ENCODE data around the gene RPL9.

The RPL9 gene

DNA sequence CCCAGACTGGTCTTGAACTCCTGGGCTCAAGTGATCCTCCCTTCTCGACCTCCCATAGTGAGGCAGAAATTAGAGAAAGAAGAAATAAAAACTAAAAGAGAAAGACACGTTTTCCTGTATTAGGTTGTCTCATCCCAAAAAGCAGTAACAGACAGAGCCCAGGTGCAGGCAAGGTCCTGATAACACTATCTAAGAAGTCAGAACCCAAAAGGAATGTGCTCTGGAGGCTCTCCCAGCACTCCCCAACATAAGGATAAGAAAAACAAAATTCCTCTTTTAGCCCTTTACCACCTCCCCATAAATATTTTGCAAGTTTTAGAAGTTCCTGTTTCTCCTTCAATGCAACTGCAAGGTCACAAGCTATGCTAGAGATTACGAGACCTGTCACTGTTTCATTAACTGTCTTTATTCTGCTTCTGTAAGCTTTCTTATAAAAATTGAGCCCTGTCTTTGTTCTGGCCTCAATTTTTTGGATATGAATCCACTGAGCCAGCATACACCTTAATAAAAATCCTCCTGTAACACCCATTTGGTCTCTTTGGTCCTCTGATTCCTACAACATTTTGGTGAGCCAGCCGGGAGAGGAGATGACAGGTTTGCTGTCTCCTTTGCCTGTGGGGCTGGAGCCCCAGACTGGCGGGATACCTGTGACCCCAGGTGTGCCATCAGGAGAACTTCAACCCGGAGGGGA lies 26.0 kb upstream of the RPL9 start:
- H3K27me3 ChIP-seq (replicated peaks; ENCODE audit: control insufficient read depth, insufficient read depth, low read length): no peaks in the 10 kb centered on the region
- TF ChIP-seq, protein P1, sequence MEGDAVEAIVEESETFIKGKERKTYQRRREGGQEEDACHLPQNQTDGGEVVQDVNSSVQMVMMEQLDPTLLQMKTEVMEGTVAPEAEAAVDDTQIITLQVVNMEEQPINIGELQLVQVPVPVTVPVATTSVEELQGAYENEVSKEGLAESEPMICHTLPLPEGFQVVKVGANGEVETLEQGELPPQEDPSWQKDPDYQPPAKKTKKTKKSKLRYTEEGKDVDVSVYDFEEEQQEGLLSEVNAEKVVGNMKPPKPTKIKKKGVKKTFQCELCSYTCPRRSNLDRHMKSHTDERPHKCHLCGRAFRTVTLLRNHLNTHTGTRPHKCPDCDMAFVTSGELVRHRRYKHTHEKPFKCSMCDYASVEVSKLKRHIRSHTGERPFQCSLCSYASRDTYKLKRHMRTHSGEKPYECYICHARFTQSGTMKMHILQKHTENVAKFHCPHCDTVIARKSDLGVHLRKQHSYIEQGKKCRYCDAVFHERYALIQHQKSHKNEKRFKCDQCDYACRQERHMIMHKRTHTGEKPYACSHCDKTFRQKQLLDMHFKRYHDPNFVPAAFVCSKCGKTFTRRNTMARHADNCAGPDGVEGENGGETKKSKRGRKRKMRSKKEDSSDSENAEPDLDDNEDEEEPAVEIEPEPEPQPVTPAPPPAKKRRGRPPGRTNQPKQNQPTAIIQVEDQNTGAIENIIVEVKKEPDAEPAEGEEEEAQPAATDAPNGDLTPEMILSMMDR (IDR thresholded peaks at IDR 0.05; ENCODE audit: insufficient read depth, low read length, poor library complexity, severe bottlenecking): no peak
- H3K4me3 ChIP-seq (replicated peaks; ENCODE audit: low read depth, low read length): no peak overlapping the region
- DNase-seq (ENCODE audit: extremely low read depth, insufficient read length): no peak
- no peaks in the 10 kb centered on the region for H3K36me3 ChIP-seq (ENCODE audit: control insufficient read depth, insufficient read depth, low read length)

DNA sequence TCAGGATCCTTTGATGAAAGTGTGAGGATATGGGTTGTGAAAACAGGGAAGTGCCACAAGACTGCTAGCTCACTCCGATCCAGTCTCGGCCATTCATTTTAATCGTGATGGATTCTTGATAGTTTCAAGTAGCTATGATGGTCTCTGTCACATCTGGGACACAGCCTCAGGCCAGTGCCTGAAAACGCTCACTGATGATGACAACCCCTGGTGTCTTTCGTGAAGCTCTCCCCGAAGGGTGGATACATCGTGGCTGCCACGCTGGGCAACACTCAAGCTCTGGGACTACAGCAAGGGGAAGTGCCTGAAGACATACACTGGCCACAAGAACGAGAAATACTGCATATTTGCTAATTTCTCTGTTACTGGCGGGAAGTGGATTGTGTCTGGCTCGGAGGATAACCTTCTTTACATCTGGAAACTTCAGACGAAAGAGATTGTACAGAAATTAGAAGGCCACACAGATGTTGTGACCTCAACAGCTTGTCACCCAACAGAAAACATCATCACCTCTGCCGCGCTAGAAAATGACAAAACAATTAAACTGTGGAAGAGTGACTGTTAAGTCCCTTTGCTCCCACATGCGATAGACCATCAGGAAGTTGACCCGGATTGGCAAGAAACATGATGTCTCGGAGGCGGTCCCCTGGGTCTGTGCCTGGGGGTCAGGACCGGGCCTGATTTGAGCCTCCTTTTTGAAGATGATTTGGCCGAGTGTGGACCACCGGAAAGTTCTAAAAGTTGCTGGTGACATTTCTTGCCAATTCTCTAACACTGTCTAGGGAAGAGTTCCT lies 22.4 kb upstream of the RPL9 start:
- DNase-seq (ENCODE audit: extremely low read depth, insufficient read length): no peak
- TF ChIP-seq, protein P1 (IDR thresholded peaks at IDR 0.05; ENCODE audit: insufficient read depth, low read length, poor library complexity, severe bottlenecking): no peak
- Histone ChIP-seq H3K36me3 (ENCODE audit: control insufficient read depth, insufficient read depth, low read length) (0 out of 2 replicates have a peak, but pooled peaks cover 3% of the 10 kb centered on the region), H3K27me3 (replicated peaks; ENCODE audit: control insufficient read depth, insufficient read depth, low read length) (no peaks in the 10 kb centered on the region), H3K4me3 (replicated peaks; ENCODE audit: low read depth, low read length) (no peak overlapping the region)

DNA sequence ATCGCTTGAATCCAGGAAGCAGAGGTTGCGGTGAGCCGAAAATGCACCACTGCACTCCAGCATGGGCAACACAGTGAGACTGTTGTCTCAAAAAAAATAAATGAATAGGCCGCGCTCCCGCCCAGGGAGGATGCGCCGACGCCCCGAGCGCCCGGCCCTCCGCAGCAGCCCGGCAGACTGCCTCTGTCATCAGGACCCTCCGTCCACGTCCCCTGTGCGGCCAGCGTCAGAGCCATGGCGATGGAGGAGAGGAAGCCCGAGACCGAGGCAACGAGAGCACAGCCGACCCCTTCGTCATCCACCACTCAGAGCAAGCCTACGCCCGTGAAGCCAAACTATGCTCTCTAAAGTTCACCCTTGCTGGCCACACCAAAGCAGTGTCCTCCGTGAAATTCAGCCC lies 21.5 kb upstream of the RPL9 start:
- Histone ChIP-seq H3K36me3 (ENCODE audit: control insufficient read depth, insufficient read depth, low read length) (0 out of 2 replicates have a peak, but pooled peaks cover 3% of the 10 kb centered on the region), H3K27me3 (replicated peaks; ENCODE audit: control insufficient read depth, insufficient read depth, low read length) (no peaks in the 10 kb centered on the region), H3K4me3 (replicated peaks; ENCODE audit: low read depth, low read length) (no peak overlapping the region)
- TF ChIP-seq, protein P1 (IDR thresholded peaks at IDR 0.05; ENCODE audit: insufficient read depth, low read length, poor library complexity, severe bottlenecking): no peak
- no peak for DNase-seq (ENCODE audit: extremely low read depth, insufficient read length)

DNA sequence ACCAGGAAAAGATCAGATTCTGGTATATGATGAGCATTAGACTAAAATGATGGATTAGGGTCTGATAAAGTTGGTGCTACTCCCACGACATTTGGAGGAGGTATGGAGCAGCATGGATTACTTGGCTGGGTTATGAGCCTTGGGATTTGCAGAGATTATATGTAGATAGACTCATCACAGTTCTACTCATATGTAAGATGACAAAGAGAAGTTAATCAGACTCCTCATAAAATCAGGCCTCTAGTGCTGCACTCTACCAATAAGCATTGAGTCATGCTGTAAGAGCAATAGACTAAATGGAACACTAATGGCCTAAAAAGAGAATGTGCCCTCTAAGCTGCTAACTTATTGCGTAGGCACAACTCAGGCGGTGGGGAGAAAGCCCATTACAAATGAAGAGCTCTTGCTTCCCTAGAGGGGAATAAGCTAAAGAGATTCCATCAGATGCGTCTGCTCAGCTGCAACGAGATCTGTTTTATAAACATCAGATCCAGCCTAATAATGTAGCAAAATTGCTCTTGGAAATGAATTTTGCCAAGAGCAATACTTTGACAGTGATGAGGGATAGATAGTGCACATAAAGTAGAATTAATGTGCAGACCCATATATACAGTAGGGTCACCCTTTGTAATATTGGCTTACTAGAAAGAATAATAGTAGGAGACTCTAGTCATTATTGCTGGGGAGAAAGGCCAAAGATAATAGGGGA lies 17.6 kb upstream of the RPL9 start:
- no peak for DNase-seq (ENCODE audit: extremely low read depth, insufficient read length)
- Histone ChIP-seq H3K36me3 (ENCODE audit: control insufficient read depth, insufficient read depth, low read length) (0 out of 2 replicates have a peak, but pooled peaks cover 3% of the 10 kb centered on the region), H3K27me3 (replicated peaks; ENCODE audit: control insufficient read depth, insufficient read depth, low read length) (no peaks in the 10 kb centered on the region), H3K4me3 (replicated peaks; ENCODE audit: low read depth, low read length) (no peak overlapping the region)
- TF ChIP-seq, protein P1 (IDR thresholded peaks at IDR 0.05; ENCODE audit: insufficient read depth, low read length, poor library complexity, severe bottlenecking): no peak

DNA sequence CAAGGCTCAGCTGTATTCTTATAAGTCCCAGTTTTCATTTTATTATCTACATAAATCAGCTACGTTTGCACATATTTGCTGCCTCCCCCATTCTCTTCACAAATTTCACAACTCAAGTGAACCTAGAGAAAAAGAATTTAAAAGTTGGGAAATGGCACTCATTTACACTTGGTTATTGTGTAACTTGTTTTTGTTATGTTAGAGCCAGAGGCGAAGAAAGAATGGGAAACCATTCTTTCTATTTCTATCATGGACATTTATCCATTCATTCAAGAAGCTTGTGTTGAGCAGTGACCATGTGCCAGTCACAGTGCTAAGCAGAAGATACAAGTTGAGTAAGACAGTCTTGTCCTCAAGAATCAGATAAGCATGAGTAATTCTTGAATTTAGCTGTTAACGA lies 13.7 kb upstream of the RPL9 start:
- no peaks in the 10 kb centered on the region for H3K27me3 ChIP-seq (replicated peaks; ENCODE audit: control insufficient read depth, insufficient read depth, low read length)
- no peak for DNase-seq (ENCODE audit: extremely low read depth, insufficient read length)
- TF ChIP-seq, protein P1 (IDR thresholded peaks at IDR 0.05; ENCODE audit: insufficient read depth, low read length, poor library complexity, severe bottlenecking): no peak
- H3K4me3 ChIP-seq (replicated peaks; ENCODE audit: low read depth, low read length): no peak overlapping the region
- H3K36me3 ChIP-seq (ENCODE audit: control insufficient read depth, insufficient read depth, low read length): 0 out of 2 replicates have a peak, but pooled peaks cover 3% of the 10 kb centered on the region
